Fibroblast of lung (primary cell): ENCODE results near the gene CENPP. TPM values are rescaled to one million over a fixed set of nuclear protein-coding genes. Genes with fewer than 3 reads are reported as not detected.
"Not testable (repeated sequence)": the region's sequence is repeated elsewhere in the genome, so short reads cannot be mapped to it uniquely, and the experiment has no call there.

ENCODE experiments used
- DNase-seq, 2 donors: peaks; one replicate each; pipeline versions ENCODE4 v3.0.0 to v3.0.0-alpha.2; 2010; ENCODE audit warnings: low read depth in 2 of 2
- H2AFZ ChIP-seq: 2 replicates; pipeline ENCODE4 v1.5.1; 2012; ENCODE audit warnings: low read length, control low read depth, inconsistent platforms
- H3K27ac ChIP-seq: 2 replicates; pipeline ENCODE4 v1.5.1; 2011; ENCODE audit warnings: low read length, control low read depth; ENCODE audit not compliant: insufficient read depth
- H3K27me3 ChIP-seq: 2 replicates; pipeline ENCODE4 v1.5.1; 2011; ENCODE audit warnings: mild to moderate bottlenecking, low read length; ENCODE audit not compliant: control insufficient read depth, insufficient read depth
- H3K36me3 ChIP-seq: 2 replicates; pipeline ENCODE4 v1.5.1; 2011; ENCODE audit warnings: low read length; ENCODE audit not compliant: control insufficient read depth, insufficient read depth
- H3K4me1 ChIP-seq: 2 replicates; pipeline ENCODE4 v1.5.1; 2011; ENCODE audit warnings: low read length; ENCODE audit not compliant: control insufficient read depth, insufficient read depth; ENCODE audit errors: extremely low read depth
- H3K4me2 ChIP-seq: 2 replicates; pipeline ENCODE4 v1.5.1; 2011; ENCODE audit warnings: low read length, control low read depth; ENCODE audit not compliant: insufficient read depth; ENCODE audit errors: extremely low read depth
- H3K4me3 ChIP-seq, 4 experiments: fragments of 200-600 bp in 1 of 4; sonication (generic) in 1 of 4; replicated peaks in 1 of 4; 2 replicates each; pipeline ENCODE4 v1.5.1; 2011 to 2016; ENCODE audit warnings: low read length in 4 of 4, low read depth in 3 of 4, mild to moderate bottlenecking in 3 of 4, control low read depth in 2 of 4, inconsistent platforms in 1 of 4, mixed read lengths in 1 of 4; ENCODE audit not compliant: insufficient read depth in 1 of 4; ENCODE audit errors: control extremely low read depth in 1 of 4
- H3K79me2 ChIP-seq: 2 replicates; pipeline ENCODE4 v1.5.1; 2012; ENCODE audit warnings: mild to moderate bottlenecking, low read length, inconsistent platforms; ENCODE audit not compliant: control insufficient read depth, insufficient read depth
- H3K9ac ChIP-seq: 2 replicates; pipeline ENCODE4 v1.5.1; 2011; ENCODE audit warnings: mild to moderate bottlenecking, low read length, control low read depth; ENCODE audit not compliant: insufficient read depth
- H3K9me3 ChIP-seq: 2 replicates; pipeline ENCODE4 v1.5.1; 2012; ENCODE audit warnings: low read depth, low read length; ENCODE audit not compliant: control insufficient read depth, insufficient read depth
- H4K20me1 ChIP-seq: 2 replicates; pipeline ENCODE4 v1.5.1; 2011; ENCODE audit warnings: low read length; ENCODE audit not compliant: control insufficient read depth, insufficient read depth; ENCODE audit errors: extremely low read depth
- EZH2 ChIP-seq: IDR thresholded peaks from 2 replicates; pipeline ENCODE4 v1.5.1; 2012; ENCODE audit warnings: low read length, control low read depth, mild to moderate bottlenecking; ENCODE audit errors: missing control alignments
- polyA plus RNA-seq, 2 donors: library from polyadenylated mRNA; depleted of rRNA in 1 of 2; stranded (reverse) in 1 of 2; unstranded in 1 of 2; fragments of >200 nt; gene quantifications; 2 replicates each; pipeline ENCODE4 v1.2.1, GENCODE V29; 2011 to 2012; ENCODE audit warnings: missing spikeins in 1 of 2
- total RNA-seq: library from RNA; depleted of rRNA; stranded (reverse); fragments of >200 nt; gene quantifications from 2 replicates; pipeline ENCODE4 v1.2.1, GENCODE V29; 2014
- TF ChIP-seq, protein P1 (sequence below), 2 donors: IDR thresholded peaks in 1 of 2; conservative IDR thresholded peaks in 1 of 2; 1 replicate in 1 of 2; 2 replicates in 1 of 2; pipeline ENCODE4 v1.5.1; 2011 to 2012; ENCODE audit warnings: low read length in 2 of 2, control low read depth in 1 of 2, inconsistent platforms in 1 of 2, low read depth in 1 of 2, mild to moderate bottlenecking in 1 of 2

Gene CENPP
- total and polyA plus RNA-seq, 2 donors (not counting 1 experiment from before 2014, with no cell fraction given), result 1.7 to 2.4 TPM

DNA sequence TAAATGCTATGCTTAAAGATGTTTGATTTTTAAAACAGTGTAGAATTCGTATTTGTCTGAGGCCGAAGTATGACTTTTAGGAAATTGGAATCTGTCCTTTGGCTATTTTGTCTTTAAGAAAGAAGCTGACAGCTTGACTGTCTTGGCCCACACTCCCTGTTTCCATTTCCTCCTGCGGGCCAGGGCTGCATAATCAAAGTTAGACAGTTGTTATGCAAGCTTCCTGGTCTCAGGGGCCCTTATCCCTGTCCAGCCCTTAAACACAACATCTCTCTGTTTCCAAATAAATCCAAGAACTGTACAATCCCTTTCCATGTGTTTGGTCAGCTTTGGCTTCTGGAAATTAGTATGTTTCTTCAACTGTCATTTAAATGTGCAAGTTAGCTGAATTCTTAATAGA lies 264.6 kb downstream of the CENPP start:
- H3K4me2 ChIP-seq, result no peak overlapping the region
- no peak overlapping the region for H2AFZ ChIP-seq
- H3K4me3 ChIP-seq, result no peak overlapping the region
- no peaks in the 10 kb centered on the region for H3K79me2 ChIP-seq
- no peaks in the 10 kb centered on the region for H3K36me3 ChIP-seq
- H4K20me1 ChIP-seq, result no peaks in the 10 kb centered on the region
- DNase-seq, result peak; percentile 47 to 77
- H3K4me1 ChIP-seq, result no peaks in the 10 kb centered on the region
- no peaks in the 10 kb centered on the region for H3K9me3 ChIP-seq
- H3K9ac ChIP-seq, result no peak overlapping the region
- no peak overlapping the region for H3K27ac ChIP-seq
- H3K27me3 ChIP-seq, result no peaks in the 10 kb centered on the region
- TF ChIP-seq, protein P1, sequence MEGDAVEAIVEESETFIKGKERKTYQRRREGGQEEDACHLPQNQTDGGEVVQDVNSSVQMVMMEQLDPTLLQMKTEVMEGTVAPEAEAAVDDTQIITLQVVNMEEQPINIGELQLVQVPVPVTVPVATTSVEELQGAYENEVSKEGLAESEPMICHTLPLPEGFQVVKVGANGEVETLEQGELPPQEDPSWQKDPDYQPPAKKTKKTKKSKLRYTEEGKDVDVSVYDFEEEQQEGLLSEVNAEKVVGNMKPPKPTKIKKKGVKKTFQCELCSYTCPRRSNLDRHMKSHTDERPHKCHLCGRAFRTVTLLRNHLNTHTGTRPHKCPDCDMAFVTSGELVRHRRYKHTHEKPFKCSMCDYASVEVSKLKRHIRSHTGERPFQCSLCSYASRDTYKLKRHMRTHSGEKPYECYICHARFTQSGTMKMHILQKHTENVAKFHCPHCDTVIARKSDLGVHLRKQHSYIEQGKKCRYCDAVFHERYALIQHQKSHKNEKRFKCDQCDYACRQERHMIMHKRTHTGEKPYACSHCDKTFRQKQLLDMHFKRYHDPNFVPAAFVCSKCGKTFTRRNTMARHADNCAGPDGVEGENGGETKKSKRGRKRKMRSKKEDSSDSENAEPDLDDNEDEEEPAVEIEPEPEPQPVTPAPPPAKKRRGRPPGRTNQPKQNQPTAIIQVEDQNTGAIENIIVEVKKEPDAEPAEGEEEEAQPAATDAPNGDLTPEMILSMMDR (conservative IDR thresholded peaks at IDR 0.05 in 1 of 2, IDR thresholded peaks at IDR 0.05 in 1 of 2; ENCODE audit: low read depth in 1 of 2, low read length in 2 of 2), result no peak

GRCh38 chr9:92592537-92592936 lies 266.8 kb downstream of the CENPP start:
- Histone ChIP-seq H4K20me1 (no peaks in the 10 kb centered on the region), H3K36me3 (no peaks in the 10 kb centered on the region)

GRCh38 chr9:92592946-92593861 lies 267.5 kb downstream of the CENPP start:
- TF ChIP-seq, protein P1 (conservative IDR thresholded peaks at IDR 0.05 in 1 of 2, IDR thresholded peaks at IDR 0.05 in 1 of 2; ENCODE audit: low read depth in 1 of 2, low read length in 2 of 2), result no peak
- no peak for TF ChIP-seq EZH2
- Histone ChIP-seq H3K9me3 (no peaks in the 10 kb centered on the region), H3K4me2 (no peak overlapping the region), H2AFZ (no peak overlapping the region), H3K27me3 (no peaks in the 10 kb centered on the region), H3K36me3 (no peaks in the 10 kb centered on the region), H3K4me1 (no peaks in the 10 kb centered on the region), H3K27ac (no peak overlapping the region), H4K20me1 (no peaks in the 10 kb centered on the region), H3K9ac (no peak overlapping the region), H3K79me2 (no peaks in the 10 kb centered on the region), H3K4me3 (no peak overlapping the region)
- peak in 1 of 2 donors; percentile 51 for DNase-seq

More at GRCh38 chr9:92592537-92592936, 266.8 kb downstream of the CENPP start:
- no peak overlapping the region for H3K4me2 ChIP-seq
- H3K4me3 ChIP-seq, result no peak overlapping the region
- H3K79me2 ChIP-seq, result no peaks in the 10 kb centered on the region
- no peak for DNase-seq
- no peaks in the 10 kb centered on the region for H3K9me3 ChIP-seq
- H3K27me3 ChIP-seq, result no peaks in the 10 kb centered on the region
- H3K27ac ChIP-seq, result no peak overlapping the region
- no peak overlapping the region for H3K9ac ChIP-seq
- TF ChIP-seq EZH2, result no peak
- TF ChIP-seq, protein P1 (conservative IDR thresholded peaks at IDR 0.05 in 1 of 2, IDR thresholded peaks at IDR 0.05 in 1 of 2; ENCODE audit: low read depth in 1 of 2, low read length in 2 of 2), result no peak
- no peak overlapping the region for H2AFZ ChIP-seq
- no peaks in the 10 kb centered on the region for H3K4me1 ChIP-seq

DNA sequence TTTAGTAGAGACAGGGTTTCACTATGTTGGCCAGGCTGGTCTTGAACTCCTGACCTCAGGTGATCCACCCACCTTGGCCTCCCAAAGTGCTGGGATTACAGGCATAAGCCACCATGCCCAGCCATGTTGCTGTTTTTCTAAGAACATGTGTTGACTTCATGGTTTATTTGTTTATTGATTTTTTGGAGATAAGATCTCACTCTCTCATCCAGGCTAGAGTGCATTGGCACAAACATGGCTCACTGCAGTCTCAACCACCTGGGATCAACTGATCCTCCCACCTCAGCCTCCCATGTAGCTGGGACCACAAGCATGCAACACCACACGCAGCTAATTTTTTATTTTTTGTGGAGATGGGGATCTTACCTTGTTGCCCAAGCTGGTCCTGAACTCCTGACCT lies 269.3 kb downstream of the CENPP start:
- not testable (repeated sequence) for H2AFZ ChIP-seq, H4K20me1 ChIP-seq, DNase-seq, H3K36me3 ChIP-seq, H3K79me2 ChIP-seq, H3K4me2 ChIP-seq, H3K9me3 ChIP-seq, H3K27me3 ChIP-seq, H3K9ac ChIP-seq, H3K27ac ChIP-seq, H3K4me3 ChIP-seq, H3K4me1 ChIP-seq
